ENCODE data around the gene TPRN.

TPRN gene

GRCh38 chr9:137170486-137171148 is 29.9 kb downstream of the TPRN start:
- no peak for DNase-seq

GRCh38 chr9:137169896-137170358 is 30.6 kb downstream of the TPRN start, which contains the start of gene LRRC26:
Gene LRRC26, minus strand, starts transcription at chr9:137170051. Its CDS starts 108 bp downstream, at chr9:137169943.
- DNase-seq, result no peak

GRCh38 chr9:137168904-137169856 is 31.4 kb downstream of the TPRN start:
- DNase-seq, result no peak

GRCh38 chr9:137168573-137168903 is 32.0 kb downstream of the TPRN start:
- DNase-seq, result no peak

GRCh38 chr9:137167747-137168572 is 32.6 kb downstream of the TPRN start:
- no peak for DNase-seq

- no peak for DNase-seq
Measured at GRCh38 chr9:137167277-137167746, 33.2 kb downstream of the TPRN start.

- no peak for DNase-seq
Measured at GRCh38 chr9:137166380-137167229, 33.9 kb downstream of the TPRN start.

GRCh38 chr9:137165250-137165836 is 35.2 kb downstream of the TPRN start:
- DNase-seq, result no peak

- DNase-seq, result no peak
Measured at GRCh38 chr9:137164370-137165249, 35.9 kb downstream of the TPRN start.

- no peak for DNase-seq
Measured at GRCh38 chr9:137163805-137164204, 36.7 kb downstream of the TPRN start.

GRCh38 chr9:137163365-137163715 is 37.2 kb downstream of the TPRN start:
- DNase-seq, result no peak

GRCh38 chr9:137162505-137163364 is 37.8 kb downstream of the TPRN start:
- DNase-seq, result no peak

GRCh38 chr9:137161558-137162486 is 38.7 kb downstream of the TPRN start:
- DNase-seq, result no peak

GRCh38 chr9:137160716-137161557 is 39.6 kb downstream of the TPRN start:
- DNase-seq, result no peak

GRCh38 chr9:137160054-137160425 is 40.5 kb downstream of the TPRN start:
- DNase-seq, result no peak

- no peak for DNase-seq
Measured at GRCh38 chr9:137159105-137160053, 41.2 kb downstream of the TPRN start.
